Trophoblast cell (in vitro differentiated cells and primary cell): ENCODE results near the gene SELENOF.

Experiments
- DNase-seq, 2 donors: peaks; one replicate each; pipeline ENCODE4 v3.0.0-alpha.2; 2016
- H2AFZ ChIP-seq: 2 replicates; pipeline ENCODE4 v1.6.1; 2013; ENCODE audit warnings: low read length, moderate library complexity, mild to moderate bottlenecking; ENCODE audit not compliant: insufficient read depth, poor library complexity
- H2AK5ac ChIP-seq: 2 replicates; pipeline ENCODE4 v1.6.1; 2013; ENCODE audit warnings: mild to moderate bottlenecking, low read length
- H2BK120ac ChIP-seq: 2 replicates; pipeline ENCODE4 v1.6.1; 2013; ENCODE audit warnings: low read length, mild to moderate bottlenecking, moderate library complexity; ENCODE audit not compliant: insufficient read depth, poor library complexity
- H2BK12ac ChIP-seq: 2 replicates; pipeline ENCODE4 v1.6.1; 2013; ENCODE audit warnings: mild to moderate bottlenecking, low read length, moderate library complexity
- H2BK5ac ChIP-seq: 2 replicates; pipeline ENCODE4 v1.6.1; 2013; ENCODE audit warnings: low read length, low read depth, moderate library complexity, mild to moderate bottlenecking; ENCODE audit not compliant: poor library complexity
- H3K14ac ChIP-seq: 2 replicates; pipeline ENCODE4 v1.6.1; 2013; ENCODE audit warnings: mild to moderate bottlenecking, low read length
- H3K18ac ChIP-seq: 2 replicates; pipeline ENCODE4 v1.6.1; 2013; ENCODE audit warnings: mild to moderate bottlenecking, low read length
- H3K23ac ChIP-seq: 2 replicates; pipeline ENCODE4 v1.6.1; 2013; ENCODE audit warnings: low read length
- H3K27ac ChIP-seq: 2 replicates; pipeline ENCODE4 v1.5.1; 2013; ENCODE audit warnings: low read depth, mild to moderate bottlenecking, inconsistent platforms, low read length, moderate library complexity
- H3K27me3 ChIP-seq: 2 replicates; pipeline ENCODE4 v1.6.1; 2013; ENCODE audit warnings: inconsistent platforms, mild to moderate bottlenecking, low read length, moderate library complexity; ENCODE audit not compliant: insufficient read depth
- H3K36me3 ChIP-seq, 2 experiments: 1 replicate in 1 of 2; 2 replicates in 1 of 2; pipeline ENCODE4 v1.6.1; 2013; ENCODE audit warnings: low read length in 2 of 2, mild to moderate bottlenecking in 2 of 2, moderate library complexity in 1 of 2; ENCODE audit not compliant: insufficient read depth in 2 of 2, control insufficient read depth in 1 of 2
- H3K4ac ChIP-seq: 2 replicates; pipeline ENCODE4 v1.6.1; 2013; ENCODE audit warnings: low read depth, mild to moderate bottlenecking, low read length, moderate library complexity
- H3K4me1 ChIP-seq, 2 experiments: 1 replicate in 1 of 2; 2 replicates in 1 of 2; pipeline ENCODE4 v1.6.1; 2013; ENCODE audit warnings: low read length in 2 of 2, mild to moderate bottlenecking in 2 of 2, moderate library complexity in 1 of 2; ENCODE audit not compliant: insufficient read depth in 2 of 2, control insufficient read depth in 1 of 2
- H3K4me2 ChIP-seq: 2 replicates; pipeline ENCODE4 v1.6.1; 2013; ENCODE audit warnings: inconsistent platforms, mild to moderate bottlenecking, low read length, moderate library complexity
- H3K4me3 ChIP-seq: 2 replicates; pipeline ENCODE4 v1.5.1; 2013; ENCODE audit warnings: mild to moderate bottlenecking, low read depth, low read length, inconsistent platforms
- H3K79me1 ChIP-seq: one replicate; pipeline ENCODE4 v1.6.1; 2013; ENCODE audit warnings: low read length
- H3K79me2 ChIP-seq: 2 replicates; pipeline ENCODE4 v1.6.1; 2013; ENCODE audit warnings: low read length, mild to moderate bottlenecking; ENCODE audit not compliant: control insufficient read depth, insufficient read depth, poor library complexity
- H3K9ac ChIP-seq: 2 replicates; pipeline ENCODE4 v1.6.1; 2013; ENCODE audit warnings: mild to moderate bottlenecking, low read length
- H3K9me3 ChIP-seq: 2 replicates; pipeline ENCODE4 v1.6.1; 2013; ENCODE audit warnings: low read depth, mild to moderate bottlenecking, control low read depth, inconsistent platforms, low read length; ENCODE audit not compliant: insufficient read depth
- H4K12ac ChIP-seq: 2 replicates; pipeline ENCODE4 v1.6.1; 2013; ENCODE audit warnings: low read depth, mild to moderate bottlenecking, low read length, moderate library complexity
- H4K8ac ChIP-seq: 2 replicates; pipeline ENCODE4 v1.6.1; 2013; ENCODE audit warnings: low read depth, mild to moderate bottlenecking, low read length, moderate library complexity
- H4K91ac ChIP-seq: one replicate; pipeline ENCODE4 v1.6.1; 2013; ENCODE audit warnings: low read depth, mild to moderate bottlenecking, low read length, moderate library complexity
- whole genome bisulfite sequencing: extraction: QIAGEN DNeasy Blood & Tissue Kit; methylation state at CpG from one replicate; pipeline ENCODE4 v1.1.7; 2013; ENCODE audit warnings: missing lambda C conversion rate; ENCODE audit not compliant: insufficient read length, insufficient coverage; ENCODE audit errors: extremely low coverage; 5-methylcytosine and 5-hydroxymethylcytosine counted together

The SELENOF gene

DNA sequence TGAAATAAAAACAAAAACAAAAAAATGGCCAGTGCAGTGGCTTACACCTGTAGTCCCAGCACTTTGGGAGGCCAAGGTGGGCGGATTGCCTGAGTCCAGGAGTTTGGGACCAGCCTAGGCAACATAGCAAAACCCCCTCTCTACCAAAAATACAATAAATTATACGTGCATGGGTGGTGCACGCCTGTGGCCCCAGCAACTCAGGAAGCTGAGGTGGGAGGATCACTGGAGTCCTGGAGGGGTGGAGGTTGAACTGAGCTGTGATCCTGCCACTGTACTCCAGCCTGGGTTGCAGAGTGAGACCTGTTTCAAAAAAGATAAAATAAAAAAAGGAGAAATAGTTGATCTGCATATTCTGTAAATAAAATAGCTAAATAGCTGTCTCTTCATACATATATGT is 41.8 kb upstream of the SELENOF start:
- H2AK5ac ChIP-seq, result no peak overlapping the region
- H3K4me2 ChIP-seq, result no peak overlapping the region
- H3K79me1 ChIP-seq, result no peaks in the 10 kb centered on the region
- no peaks in the 10 kb centered on the region for H3K79me2 ChIP-seq
- no peak overlapping the region for H3K4me3 ChIP-seq
- H4K8ac ChIP-seq, result no peak overlapping the region
- H2BK12ac ChIP-seq, result no peak overlapping the region
- no peaks in the 10 kb centered on the region for H3K36me3 ChIP-seq
- H3K4me1 ChIP-seq, result no peaks in the 10 kb centered on the region
- no peak overlapping the region for H4K12ac ChIP-seq
- H2BK120ac ChIP-seq, result no peak overlapping the region
- DNase-seq, result no peak
- WGBS, result no CpG with 5 or more reads among the region's 3 CpGs
- no peak overlapping the region for H3K14ac ChIP-seq
- H4K91ac ChIP-seq, result no peak overlapping the region
- H3K23ac ChIP-seq, result no peak overlapping the region
- H3K9me3 ChIP-seq, result no peaks in the 10 kb centered on the region
- no peak overlapping the region for H3K4ac ChIP-seq
- no peak overlapping the region for H3K18ac ChIP-seq
- H2AFZ ChIP-seq, result no peak overlapping the region
- no peak overlapping the region for H3K27ac ChIP-seq
- no peak overlapping the region for H3K9ac ChIP-seq
- no peaks in the 10 kb centered on the region for H3K27me3 ChIP-seq
- no peak overlapping the region for H2BK5ac ChIP-seq

DNA sequence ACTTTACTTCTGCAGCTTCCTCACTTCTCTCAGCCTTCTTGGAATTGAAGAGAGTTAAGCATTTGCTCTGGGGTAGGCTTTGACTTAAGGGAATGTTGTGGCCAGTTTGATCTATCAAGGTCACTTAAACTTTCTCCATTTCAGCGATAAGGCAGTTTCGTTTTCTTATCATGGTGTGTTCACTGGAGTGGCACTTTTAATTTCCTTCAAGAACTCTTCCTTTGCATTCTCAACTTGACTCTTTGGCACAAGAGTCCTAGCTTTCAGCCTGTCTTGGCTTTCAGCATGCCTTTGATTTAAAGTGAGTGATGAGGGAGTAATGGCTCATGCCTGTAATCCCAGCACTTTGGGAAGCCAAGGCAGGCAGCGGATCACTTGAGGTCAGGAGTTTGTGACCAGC is 39.2 kb upstream of the SELENOF start:
- H3K79me2 ChIP-seq, result no peaks in the 10 kb centered on the region
- no peak overlapping the region for H3K18ac ChIP-seq
- no peak overlapping the region for H3K4me2 ChIP-seq
- no peak overlapping the region for H2AK5ac ChIP-seq
- H3K79me1 ChIP-seq, result no peaks in the 10 kb centered on the region
- no peaks in the 10 kb centered on the region for H3K36me3 ChIP-seq
- H3K27ac ChIP-seq, result no peak overlapping the region
- H4K12ac ChIP-seq, result no peak overlapping the region
- no peaks in the 10 kb centered on the region for H3K27me3 ChIP-seq
- H3K4me1 ChIP-seq, result no peaks in the 10 kb centered on the region
- H3K9me3 ChIP-seq, result no peaks in the 10 kb centered on the region
- DNase-seq, result no peak
- no CpG with 5 or more reads among the region's 3 CpGs for whole genome bisulfite sequencing
- no peak overlapping the region for H3K14ac ChIP-seq
- no peak overlapping the region for H2BK5ac ChIP-seq
- no peak overlapping the region for H4K8ac ChIP-seq
- no peak overlapping the region for H2AFZ ChIP-seq
- H2BK120ac ChIP-seq, result no peak overlapping the region
- H3K4me3 ChIP-seq, result no peak overlapping the region
- no peak overlapping the region for H2BK12ac ChIP-seq
- H3K9ac ChIP-seq, result no peak overlapping the region
- H3K4ac ChIP-seq, result no peak overlapping the region
- H4K91ac ChIP-seq, result no peak overlapping the region
- no peak overlapping the region for H3K23ac ChIP-seq

DNA sequence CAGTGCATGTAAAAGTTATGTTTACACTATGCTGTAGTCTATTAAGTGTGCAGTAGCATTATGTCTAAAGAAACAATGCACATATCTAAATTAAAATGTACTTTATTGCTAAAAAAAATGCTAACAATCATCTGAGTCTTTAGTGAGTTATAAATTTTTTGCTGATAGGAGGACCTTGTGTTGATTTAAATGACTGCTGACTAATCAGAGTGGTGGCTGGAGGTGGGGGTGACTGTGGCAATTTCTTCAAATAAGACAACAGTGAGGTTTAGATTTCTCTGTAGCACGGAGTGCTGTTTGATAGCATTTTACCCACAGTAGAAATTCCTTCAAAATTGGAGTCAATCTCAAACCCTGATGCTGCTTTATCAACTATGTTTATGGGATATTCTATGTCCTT is 37.5 kb upstream of the SELENOF start:
- H3K18ac ChIP-seq, result no peak overlapping the region
- no peak overlapping the region for H3K4me3 ChIP-seq
- no peaks in the 10 kb centered on the region for H3K9me3 ChIP-seq
- no peak overlapping the region for H3K14ac ChIP-seq
- H2BK5ac ChIP-seq, result no peak overlapping the region
- no CpG with 5 or more reads among the region's 1 CpG for WGBS
- no peaks in the 10 kb centered on the region for H3K36me3 ChIP-seq
- H2BK12ac ChIP-seq, result no peak overlapping the region
- no peaks in the 10 kb centered on the region for H3K79me2 ChIP-seq
- H3K27me3 ChIP-seq, result no peaks in the 10 kb centered on the region
- H3K4me1 ChIP-seq, result no peaks in the 10 kb centered on the region
- no peak overlapping the region for H2AK5ac ChIP-seq
- no peaks in the 10 kb centered on the region for H3K79me1 ChIP-seq
- DNase-seq, result no peak
- H3K4ac ChIP-seq, result no peak overlapping the region
- no peak overlapping the region for H3K23ac ChIP-seq
- H3K9ac ChIP-seq, result no peak overlapping the region
- no peak overlapping the region for H4K12ac ChIP-seq
- H2BK120ac ChIP-seq, result no peak overlapping the region
- no peak overlapping the region for H4K91ac ChIP-seq
- no peak overlapping the region for H3K27ac ChIP-seq
- H4K8ac ChIP-seq, result no peak overlapping the region
- H2AFZ ChIP-seq, result no peak overlapping the region
- no peak overlapping the region for H3K4me2 ChIP-seq

DNA sequence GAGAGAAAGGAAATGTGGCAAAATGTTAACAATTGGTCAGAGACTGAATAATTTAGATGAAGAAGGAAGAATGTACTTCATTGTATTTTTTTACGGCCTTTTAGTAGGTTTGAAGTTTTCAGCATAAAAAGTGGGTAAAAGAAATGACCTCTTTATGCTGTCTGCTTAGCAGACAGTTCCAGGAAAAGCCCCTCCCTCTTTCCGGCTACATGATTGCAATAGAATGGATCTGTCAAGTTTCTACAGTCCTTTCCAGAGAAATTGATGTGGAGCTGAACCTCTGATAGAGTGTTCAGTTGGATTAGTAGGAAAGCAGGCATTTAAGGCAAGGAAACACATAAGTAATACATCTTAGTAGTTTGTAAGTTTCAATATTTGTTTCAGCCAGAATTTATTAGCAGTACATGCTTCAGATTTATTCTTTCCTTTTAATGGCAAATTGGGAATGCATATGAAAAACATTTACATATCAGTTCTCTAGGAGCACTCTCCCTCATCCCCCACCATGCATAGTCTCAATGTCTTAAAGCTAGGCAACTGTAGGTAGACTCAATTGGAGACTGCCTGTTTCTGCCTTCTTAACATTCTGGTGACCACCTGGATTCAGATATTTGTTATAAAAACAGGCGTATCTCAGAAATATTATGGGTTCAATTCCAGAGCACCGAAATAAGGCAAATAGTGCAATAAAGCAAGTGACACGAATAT is 36.9 kb upstream of the SELENOF start:
- no CpG with 5 or more reads among the region's 5 CpGs for whole genome bisulfite sequencing

More for the DNA sequence above, 36.9 kb upstream of the SELENOF start:
- Histone ChIP-seq H3K4me1 (no peaks in the 10 kb centered on the region), H3K9ac (no peak overlapping the region), H3K4me3 (no peak overlapping the region), H3K23ac (no peak overlapping the region), H3K79me2 (no peaks in the 10 kb centered on the region), H2BK5ac (no peak overlapping the region), H3K4me2 (no peak overlapping the region), H4K91ac (no peak overlapping the region), H4K8ac (no peak overlapping the region), H3K9me3 (no peaks in the 10 kb centered on the region), H3K14ac (no peak overlapping the region), H4K12ac (no peak overlapping the region), H3K27me3 (no peaks in the 10 kb centered on the region), H3K36me3 (no peaks in the 10 kb centered on the region), H3K4ac (no peak overlapping the region), H3K27ac (no peak overlapping the region), H3K79me1 (no peaks in the 10 kb centered on the region), H2AFZ (no peak overlapping the region), H3K18ac (no peak overlapping the region), H2BK120ac (no peak overlapping the region), H2AK5ac (no peak overlapping the region), H2BK12ac (no peak overlapping the region)
- no peak for DNase-seq
